GM21619 (cell line): ENCODE results near the gene GRK3.

ENCODE experiments used
- ATAC-seq: cut with Tn5 transposase; IDR thresholded peaks from one replicate; pipeline ENCODE4 v1.9.1; 2021; ENCODE audit not compliant: unreplicated experiment

The GRK3 gene

GRCh38 chr22:25656724-25657123 is 92.2 kb downstream of the GRK3 start:
- peak; percentile 86 for ATAC-seq

- no peak for ATAC-seq
Measured at GRCh38 chr22:25658633-25659032, 94.2 kb downstream of the GRK3 start.

- no peak for ATAC-seq
Measured at GRCh38 chr22:25659413-25659812, 94.9 kb downstream of the GRK3 start.

- ATAC-seq, result no peak
Measured at GRCh38 chr22:25660336-25660735, 95.9 kb downstream of the GRK3 start.

GRCh38 chr22:25661073-25661472 is 96.6 kb downstream of the GRK3 start:
- ATAC-seq, result no peak

GRCh38 chr22:25663654-25664053 is 99.2 kb downstream of the GRK3 start:
- no peak for ATAC-seq

GRCh38 chr22:25666308-25666707 is 101.8 kb downstream of the GRK3 start:
- ATAC-seq, result no peak

- ATAC-seq, result no peak
Measured at GRCh38 chr22:25668437-25668836, 104.0 kb downstream of the GRK3 start.

- no peak for ATAC-seq
Measured at GRCh38 chr22:25669253-25670069, 105.0 kb downstream of the GRK3 start.

- ATAC-seq, result no peak
Measured at GRCh38 chr22:25670070-25670461, 105.6 kb downstream of the GRK3 start.

GRCh38 chr22:25672289-25673084 is 108.0 kb downstream of the GRK3 start:
- no peak for ATAC-seq

GRCh38 chr22:25673713-25674112 is 109.2 kb downstream of the GRK3 start:
- ATAC-seq, result no peak

GRCh38 chr22:25677631-25678030 is 113.2 kb downstream of the GRK3 start:
- ATAC-seq, result no peak

- ATAC-seq, result no peak
Measured at GRCh38 chr22:25680051-25680450, 115.6 kb downstream of the GRK3 start.

- no peak for ATAC-seq
Measured at GRCh38 chr22:25680956-25681355, 116.5 kb downstream of the GRK3 start.

GRCh38 chr22:25682109-25682508 is 117.6 kb downstream of the GRK3 start:
- no peak for ATAC-seq

- ATAC-seq, result no peak
Measured at GRCh38 chr22:25688627-25689026, 124.2 kb downstream of the GRK3 start.

- ATAC-seq, result no peak
Measured at GRCh38 chr22:25689631-25690030, 125.2 kb downstream of the GRK3 start.

- no peak for ATAC-seq
Measured at GRCh38 chr22:25690798-25691197, 126.3 kb downstream of the GRK3 start.

GRCh38 chr22:25692397-25693267 is 128.2 kb downstream of the GRK3 start:
- no peak for ATAC-seq

GRCh38 chr22:25693268-25693565 is 128.7 kb downstream of the GRK3 start:
- ATAC-seq, result no peak
